Caco-2 (cell line): ENCODE measurements around the gene POLR3B. TPM values are rescaled to one million over a fixed set of nuclear protein-coding genes. Genes with fewer than 3 reads are reported as not detected.

Source experiments
- Bru-seq: library from RNA; stranded (reverse); fragments of 400-500 nt; gene quantifications from one replicate; lab custom pipeline; 2021; lab: Mats Ljungman, UMichigan
- BruChase-seq, 2 experiments: library from RNA; stranded (reverse); fragments of 400-500 nt; gene quantifications; one replicate each; lab custom pipeline; 2021; lab: Mats Ljungman, UMichigan
- BruUV-seq: library from RNA; stranded (reverse); fragments of 400-500 nt; replicated peaks from 2 replicates; lab custom pipeline; 2021; lab: Mats Ljungman, UMichigan
- CTCF ChIA-PET: fragments of 300-600 bp; sonication (Branson Sonifier 250); formaldehyde crosslinking; loops from one replicate; lab custom pipeline; 2022; ENCODE audit warnings: antibody characterized with exemption; lab: Charles Lee
- POLR2A ChIA-PET: fragments of 300-600 bp; sonication (Branson Sonifier 250); formaldehyde crosslinking; loops from one replicate; lab custom pipeline; 2022; ENCODE audit warnings: antibody characterized with exemption; lab: Charles Lee
- DNase-seq, 2 experiments: peaks; one replicate each; pipeline versions ENCODE4 v3.0.0 to v3.0.0-alpha.2; 2020 to 2022
- H3K27me3 ChIP-seq: replicated peaks from 2 replicates; pipeline ENCODE4 v1.6.0; 2011; ENCODE audit warnings: low read length; ENCODE audit not compliant: control insufficient read depth, insufficient read depth
- H3K36me3 ChIP-seq: 2 replicates; pipeline ENCODE4 v1.5.1; 2011; ENCODE audit warnings: low read length; ENCODE audit not compliant: control insufficient read depth, insufficient read depth
- H3K4me1 ChIP-seq: fragments of 250-450 bp; sonication (Bioruptor Pico); 2 replicates; pipeline ENCODE4 v1.5.1; 2020; ENCODE audit warnings: mild to moderate bottlenecking
- H3K4me3 ChIP-seq: 2 replicates; pipeline ENCODE4 v1.5.1; 2011; ENCODE audit warnings: low read depth, mild to moderate bottlenecking, control low read depth, low read length
- H3K9me3 ChIP-seq: fragments of 250-450 bp; sonication (Bioruptor Pico); 2 replicates; pipeline ENCODE4 v1.5.1; 2020; ENCODE audit warnings: mild to moderate bottlenecking, moderate library complexity
- H3K27ac Mint-ChIP-seq: one replicate; pipeline ENCODE4 v1.8.0; 2022; ENCODE audit warnings: mixed read lengths; ENCODE audit not compliant: unreplicated experiment
- H3K27me3 Mint-ChIP-seq: one replicate; pipeline ENCODE4 v1.8.0; 2022; ENCODE audit warnings: mixed read lengths; ENCODE audit not compliant: insufficient read depth, unreplicated experiment
- H3K36me3 Mint-ChIP-seq: one replicate; pipeline ENCODE4 v1.8.0; 2022; ENCODE audit warnings: mild to moderate bottlenecking, mixed read lengths; ENCODE audit not compliant: insufficient read depth, unreplicated experiment
- H3K4me1 Mint-ChIP-seq: one replicate; pipeline ENCODE4 v1.8.0; 2022; ENCODE audit warnings: low read depth, mixed read lengths; ENCODE audit not compliant: unreplicated experiment
- H3K4me3 Mint-ChIP-seq: one replicate; pipeline ENCODE4 v1.8.0; 2022; ENCODE audit warnings: mild to moderate bottlenecking, moderate library complexity, mixed read lengths; ENCODE audit not compliant: unreplicated experiment
- H3K9me3 Mint-ChIP-seq: one replicate; pipeline ENCODE4 v1.8.0; 2022; ENCODE audit warnings: mixed read lengths; ENCODE audit not compliant: unreplicated experiment
- intact Hi-C: fragments of 100-400 bp; cut with micrococcal nuclease; formaldehyde crosslinking; loops from one replicate; pipeline ENCODE4 v1.10.0; 2022; ENCODE audit not compliant: unreplicated experiment
- long read RNA-seq: library from polyadenylated mRNA; stranded (forward); transcript quantifications from one replicate; pipeline ENCODE4 v2.0.0, GENCODE V29; 2022
- total RNA-seq: library from RNA; stranded (reverse); gene quantifications from 2 replicates; pipeline ENCODE4 v1.2.3, GENCODE V29; 2022
- TF ChIP-seq, protein P1 (sequence below), 2 experiments: fragments of 200-600 bp in 1 of 2; IDR thresholded peaks; 1 replicate in 1 of 2; 2 replicates in 1 of 2; pipeline versions ENCODE4 v1.5.1 to v1.8.0; 2011 to 2022; ENCODE audit warnings: antibody characterized with exemption in 1 of 2, control low read depth in 1 of 2, inconsistent platforms in 1 of 2, low read depth in 1 of 2, low read length in 1 of 2, mild to moderate bottlenecking in 1 of 2, moderate library complexity in 1 of 2; ENCODE audit not compliant: insufficient read depth in 1 of 2, severe bottlenecking in 1 of 2, unreplicated experiment in 1 of 2

The POLR3B gene
- total RNA-seq, result 13.7 and 13.9 TPM in 2 replicates
- percentile 72 among the genes with signal in this experiment for Bru-seq, nascent RNA
- percentile 66 among the genes with signal in this experiment for BruChase-seq, experiment 1, labeled RNA remaining after a 2-hour chase
- percentile 62 among the genes with signal in this experiment for BruChase-seq, experiment 2, labeled RNA remaining after a 6-hour chase
- long read RNA-seq, full-length matches to known transcripts, result 6 of 19 reads
- long read RNA-seq, partial matches to known transcripts, result 1 of 19 reads
- long read RNA-seq, other reads (novel, unspliced or antisense), result 12 of 19 reads

DNA sequence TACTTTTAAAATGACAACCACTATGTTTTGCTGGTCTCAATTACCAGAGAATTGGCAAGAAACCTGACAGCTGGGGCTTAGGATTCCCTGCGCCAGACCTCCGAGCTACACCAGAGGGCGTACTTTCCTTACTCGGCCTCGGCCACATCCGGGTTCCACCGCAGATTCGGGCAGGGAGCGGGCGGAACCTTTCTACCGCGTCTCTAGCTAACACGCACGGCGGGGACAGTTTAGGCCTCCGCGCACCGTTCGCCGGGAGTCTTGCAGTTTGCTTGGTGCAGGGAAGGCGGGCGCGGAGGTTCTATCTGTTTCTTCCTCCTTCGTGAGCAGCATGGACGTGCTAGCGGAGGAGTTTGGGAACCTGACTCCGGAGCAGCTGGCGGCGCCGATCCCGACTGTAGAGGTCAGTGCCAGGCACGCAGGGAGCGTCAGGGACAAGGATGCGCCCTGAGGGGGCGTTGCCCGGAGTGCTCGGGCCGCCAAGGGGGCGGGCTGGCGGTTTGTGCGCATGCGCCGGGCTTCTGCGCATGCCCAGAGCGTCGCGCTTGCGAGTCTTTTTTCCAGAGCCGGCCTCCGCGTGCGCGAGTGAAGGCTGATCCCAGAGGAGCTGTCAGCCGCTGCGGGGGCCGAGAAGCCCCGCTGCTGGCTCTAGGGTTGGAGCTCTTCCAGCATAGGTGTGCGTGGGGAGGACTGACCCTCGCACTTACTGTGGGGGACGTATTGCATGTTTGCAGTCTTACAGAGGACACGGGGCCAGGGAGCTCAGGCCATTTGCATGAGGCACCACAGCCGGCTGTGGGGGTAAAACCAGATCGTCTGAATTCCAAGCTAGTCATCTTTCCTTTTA, at the start of gene POLR3B:
Gene POLR3B, plus strand, starts transcription at position 200 of the 847 bp plus-strand sequence. Its CDS starts 132 bp downstream, at position 332.
- no peak within 1 kb of the TSS for H3K4me3 Mint-ChIP-seq
- no peaks in the 10 kb centered on the region for H3K27me3 Mint-ChIP-seq
- H3K9me3 ChIP-seq, result no peaks in the 10 kb centered on the region
- peak; percentile 94 for DNase-seq
- no peaks in the 10 kb centered on the region for H3K36me3 ChIP-seq
- H3K9me3 Mint-ChIP-seq, result no peaks in the 10 kb centered on the region
- ChIA-PET CTCF (interaction anchor here (0.6 to 1.9 kb wide), 18 partner anchors 12 to 1901 kb away, joined by 3 to 20 read pairs (median 4); partner anchors contain the start of genes CHST11, CKAP4 and TMEM263), POLR2A (interaction anchor here (0.5 to 1.8 kb wide), 20 partner anchors 11 to 912 kb away, joined by 3 to 8 read pairs (median 3); partner anchors contain the start of genes CKAP4, RIC8B and TMEM263)
- BruUV-seq, result TSS peak; percentile 85
- no peaks in the 10 kb centered on the region for H3K27me3 ChIP-seq
- H3K36me3 Mint-ChIP-seq, result peaks cover 17% of the 10 kb centered on the region
- TF ChIP-seq, protein P1, sequence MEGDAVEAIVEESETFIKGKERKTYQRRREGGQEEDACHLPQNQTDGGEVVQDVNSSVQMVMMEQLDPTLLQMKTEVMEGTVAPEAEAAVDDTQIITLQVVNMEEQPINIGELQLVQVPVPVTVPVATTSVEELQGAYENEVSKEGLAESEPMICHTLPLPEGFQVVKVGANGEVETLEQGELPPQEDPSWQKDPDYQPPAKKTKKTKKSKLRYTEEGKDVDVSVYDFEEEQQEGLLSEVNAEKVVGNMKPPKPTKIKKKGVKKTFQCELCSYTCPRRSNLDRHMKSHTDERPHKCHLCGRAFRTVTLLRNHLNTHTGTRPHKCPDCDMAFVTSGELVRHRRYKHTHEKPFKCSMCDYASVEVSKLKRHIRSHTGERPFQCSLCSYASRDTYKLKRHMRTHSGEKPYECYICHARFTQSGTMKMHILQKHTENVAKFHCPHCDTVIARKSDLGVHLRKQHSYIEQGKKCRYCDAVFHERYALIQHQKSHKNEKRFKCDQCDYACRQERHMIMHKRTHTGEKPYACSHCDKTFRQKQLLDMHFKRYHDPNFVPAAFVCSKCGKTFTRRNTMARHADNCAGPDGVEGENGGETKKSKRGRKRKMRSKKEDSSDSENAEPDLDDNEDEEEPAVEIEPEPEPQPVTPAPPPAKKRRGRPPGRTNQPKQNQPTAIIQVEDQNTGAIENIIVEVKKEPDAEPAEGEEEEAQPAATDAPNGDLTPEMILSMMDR (IDR thresholded peaks at IDR 0.05; ENCODE audit: insufficient read depth in 1 of 2, low read depth in 1 of 2, low read length in 1 of 2, severe bottlenecking in 1 of 2, unreplicated experiment in 1 of 2), result peak; percentile 82 to 91
- peak within 1 kb of the TSS; percentile 94 for H3K27ac Mint-ChIP-seq
- intact Hi-C loops, result loop anchor here (1.0 to 5.0 kb wide), 5 partner anchors 29 to 561 kb away; partner anchors contain the start of gene TCP11L2
- H3K4me3 ChIP-seq, result peak within 1 kb of the TSS; percentile 64
- H3K4me1 Mint-ChIP-seq, result peaks cover 13% of the 10 kb centered on the region
- peaks cover 29% of the 10 kb centered on the region for H3K4me1 ChIP-seq

DNA sequence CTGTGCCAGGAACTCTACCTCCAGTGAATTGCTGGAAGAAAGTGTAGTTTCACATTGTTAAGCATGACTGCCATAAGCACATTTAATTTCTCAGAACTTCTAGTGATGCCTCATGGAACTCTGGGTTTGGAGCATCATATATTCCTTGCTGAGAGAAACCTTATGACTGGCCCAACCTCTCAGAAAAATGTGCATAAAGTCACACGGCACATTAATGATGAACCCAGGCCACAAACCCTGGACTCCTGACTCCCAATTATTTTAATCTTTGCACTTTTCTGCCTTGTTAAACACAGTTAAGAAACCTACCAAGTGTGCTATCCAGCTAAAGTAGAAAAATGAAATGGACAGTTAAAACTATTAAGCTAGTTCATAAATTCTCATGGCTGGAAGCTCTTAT, 49.4 kb upstream of the POLR3B start:
- POLR2A ChIA-PET, result no interaction called here
- Histone ChIP-seq H3K4me3 (no peak overlapping the region), H3K4me1 (peaks cover 26% of the 10 kb centered on the region), H3K9me3 (no peaks in the 10 kb centered on the region), H3K27me3 (no peaks in the 10 kb centered on the region), H3K36me3 (no peaks in the 10 kb centered on the region)
- Mint-ChIP-seq H3K36me3 (no peaks in the 10 kb centered on the region), H3K4me1 (peaks cover 11% of the 10 kb centered on the region), H3K9me3 (no peaks in the 10 kb centered on the region), H3K4me3 (no peak overlapping the region), H3K27ac (no peak overlapping the region), H3K27me3 (no peaks in the 10 kb centered on the region)
- no peak for DNase-seq
- no TSS peak for BruUV-seq
- CTCF ChIA-PET, result no interaction called here
- TF ChIP-seq, protein P1 (IDR thresholded peaks at IDR 0.05; ENCODE audit: insufficient read depth in 1 of 2, low read depth in 1 of 2, low read length in 1 of 2, severe bottlenecking in 1 of 2, unreplicated experiment in 1 of 2), result no peak
- intact Hi-C loops, result no loop called here

DNA sequence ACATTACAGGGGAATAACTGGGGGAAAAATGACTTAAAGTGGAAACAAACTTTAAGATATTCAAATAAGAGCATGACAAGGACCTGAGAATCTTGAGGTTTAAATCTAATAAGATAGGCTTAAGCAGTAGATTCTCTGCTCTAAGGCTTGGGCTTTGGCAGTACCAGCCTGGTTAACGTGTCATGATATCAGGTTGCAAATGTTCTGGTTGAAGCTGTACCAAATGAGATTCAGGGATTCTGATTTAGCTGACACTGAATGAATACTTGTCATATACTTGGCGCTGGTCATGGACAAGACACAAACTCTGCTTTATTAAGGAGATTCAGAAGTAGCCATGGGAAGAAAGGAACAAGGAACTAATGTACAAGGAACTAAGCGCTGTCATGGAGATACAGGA, 48.9 kb upstream of the POLR3B start:
- H3K27me3 Mint-ChIP-seq, result no peaks in the 10 kb centered on the region
- BruUV-seq, result no TSS peak
- no peaks in the 10 kb centered on the region for H3K36me3 Mint-ChIP-seq
- peaks cover 11% of the 10 kb centered on the region for H3K4me1 Mint-ChIP-seq
- H3K9me3 ChIP-seq, result no peaks in the 10 kb centered on the region
- no peak overlapping the region for H3K4me3 ChIP-seq
- CTCF ChIA-PET, result no interaction called here
- TF ChIP-seq, protein P1 (IDR thresholded peaks at IDR 0.05; ENCODE audit: insufficient read depth in 1 of 2, low read depth in 1 of 2, low read length in 1 of 2, severe bottlenecking in 1 of 2, unreplicated experiment in 1 of 2), result no peak
- no peaks in the 10 kb centered on the region for H3K9me3 Mint-ChIP-seq
- DNase-seq, result no peak
- no peak overlapping the region for H3K4me3 Mint-ChIP-seq
- POLR2A ChIA-PET, result no interaction called here
- H3K27me3 ChIP-seq, result no peaks in the 10 kb centered on the region
- no peaks in the 10 kb centered on the region for H3K36me3 ChIP-seq
- intact Hi-C loops, result no loop called here
- H3K4me1 ChIP-seq, result peaks cover 26% of the 10 kb centered on the region
- no peak overlapping the region for H3K27ac Mint-ChIP-seq
